ENCODE measurements around the gene NOL11.

- no peak for TF ChIP-seq REST (IDR thresholded peaks at IDR 0.05)
- TF ChIP-seq, protein P1, sequence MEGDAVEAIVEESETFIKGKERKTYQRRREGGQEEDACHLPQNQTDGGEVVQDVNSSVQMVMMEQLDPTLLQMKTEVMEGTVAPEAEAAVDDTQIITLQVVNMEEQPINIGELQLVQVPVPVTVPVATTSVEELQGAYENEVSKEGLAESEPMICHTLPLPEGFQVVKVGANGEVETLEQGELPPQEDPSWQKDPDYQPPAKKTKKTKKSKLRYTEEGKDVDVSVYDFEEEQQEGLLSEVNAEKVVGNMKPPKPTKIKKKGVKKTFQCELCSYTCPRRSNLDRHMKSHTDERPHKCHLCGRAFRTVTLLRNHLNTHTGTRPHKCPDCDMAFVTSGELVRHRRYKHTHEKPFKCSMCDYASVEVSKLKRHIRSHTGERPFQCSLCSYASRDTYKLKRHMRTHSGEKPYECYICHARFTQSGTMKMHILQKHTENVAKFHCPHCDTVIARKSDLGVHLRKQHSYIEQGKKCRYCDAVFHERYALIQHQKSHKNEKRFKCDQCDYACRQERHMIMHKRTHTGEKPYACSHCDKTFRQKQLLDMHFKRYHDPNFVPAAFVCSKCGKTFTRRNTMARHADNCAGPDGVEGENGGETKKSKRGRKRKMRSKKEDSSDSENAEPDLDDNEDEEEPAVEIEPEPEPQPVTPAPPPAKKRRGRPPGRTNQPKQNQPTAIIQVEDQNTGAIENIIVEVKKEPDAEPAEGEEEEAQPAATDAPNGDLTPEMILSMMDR (IDR thresholded peaks at IDR 0.05): no peak
- no peak for TF ChIP-seq ZFP36 (IDR thresholded peaks at IDR 0.05; ENCODE audit: borderline replicate concordance, partially characterized antibody)
- TF ChIP-seq RARB (CRISPR knock-in tag; IDR thresholded peaks at IDR 0.05): no peak
- no peak for TF ChIP-seq CEBPB (IDR thresholded peaks at IDR 0.05)
- no peak for TF ChIP-seq JUN (IDR thresholded peaks at IDR 0.05)
- TF ChIP-seq EHF (CRISPR knock-in tag; IDR thresholded peaks at IDR 0.05): no peak
- TF ChIP-seq RFX5 (IDR thresholded peaks at IDR 0.05): no peak
Observed at GRCh38 chr17:67785122-67785477, 67.4 kb downstream of the NOL11 start.
